Stimulated activated CD8-positive, alpha-beta memory T cell treated with anti-CD3 and anti-CD28 coated beads, Interleukin-2, amount 100 ng/mL, for 1 hour (primary cell): ENCODE results near the gene BMPR1A.

Experiments
- DNase-seq, 2 donors: peaks; one replicate each; pipeline ENCODE4 v3.0.0-alpha.2; 2020; ENCODE audit warnings: low read depth in 2 of 2

BMPR1A gene

GRCh38 chr10:86763404-86763803 lies 7.0 kb downstream of the BMPR1A start:
- no peak for DNase-seq

- DNase-seq: no peak
These were observed 9.1 kb downstream of the BMPR1A start for GRCh38 chr10:86765548-86765947.

- no peak for DNase-seq
These were observed 12.1 kb downstream of the BMPR1A start for GRCh38 chr10:86768412-86769062.

- DNase-seq: no peak
These were observed 13.6 kb downstream of the BMPR1A start for GRCh38 chr10:86769991-86770390.

GRCh38 chr10:86770412-86770960 lies 14.1 kb downstream of the BMPR1A start:
- DNase-seq: no peak

- no peak for DNase-seq
These were observed 17.1 kb downstream of the BMPR1A start for GRCh38 chr10:86773498-86773897.

- no peak for DNase-seq
These were observed 18.8 kb downstream of the BMPR1A start for GRCh38 chr10:86775056-86775869.

GRCh38 chr10:86775870-86776180 lies 19.4 kb downstream of the BMPR1A start:
- DNase-seq: no peak

- no peak for DNase-seq
These were observed 23.0 kb downstream of the BMPR1A start for GRCh38 chr10:86779220-86780017.

- no peak for DNase-seq
These were observed 26.4 kb downstream of the BMPR1A start for GRCh38 chr10:86782701-86783418.

GRCh38 chr10:86785037-86785436 lies 28.6 kb downstream of the BMPR1A start:
- no peak for DNase-seq

- no peak for DNase-seq
These were observed 29.5 kb downstream of the BMPR1A start for GRCh38 chr10:86785968-86786367.

- no peak for DNase-seq
These were observed 29.9 kb downstream of the BMPR1A start for GRCh38 chr10:86786368-86786767.

- no peak for DNase-seq
These were observed 34.0 kb downstream of the BMPR1A start for GRCh38 chr10:86790394-86790793.

- DNase-seq: no peak
These were observed 36.2 kb downstream of the BMPR1A start for GRCh38 chr10:86792461-86793167.

- DNase-seq: no peak
These were observed 37.3 kb downstream of the BMPR1A start for GRCh38 chr10:86793696-86794095.

GRCh38 chr10:86795353-86795752 lies 38.9 kb downstream of the BMPR1A start:
- DNase-seq: no peak

- DNase-seq: no peak
These were observed 41.6 kb downstream of the BMPR1A start for GRCh38 chr10:86798025-86798424.

GRCh38 chr10:86798611-86799010 lies 42.2 kb downstream of the BMPR1A start:
- no peak for DNase-seq

GRCh38 chr10:86799188-86799845 lies 42.9 kb downstream of the BMPR1A start:
- no peak for DNase-seq

GRCh38 chr10:86801995-86802394 lies 45.6 kb downstream of the BMPR1A start:
- DNase-seq: no peak
